Lung (tissue), 12 donors: ENCODE data around the gene PTPRN2. TPM values are rescaled to one million over a fixed set of nuclear protein-coding genes. Genes with fewer than 3 reads are reported as not detected.

Experiments
- ATAC-seq: fragments of 200-7000 bp; cut with Tn5 transposase; one replicate; pipeline ENCODE4 v1.9.1; 2020; ENCODE audit warnings: moderate number of reproducible peaks; ENCODE audit not compliant: insufficient read depth, low FRiP score
- DNase-seq, 3 donors: peaks; one replicate each; pipeline ENCODE4 v3.0.0-alpha.2; 2013 to 2017
- H3K27ac ChIP-seq, 2 donors: one replicate each; pipeline ENCODE4 v1.5.1; 2013; ENCODE audit warnings: mild to moderate bottlenecking in 2 of 2, moderate library complexity in 2 of 2, control low read depth in 1 of 2, inconsistent platforms in 1 of 2, low read depth in 1 of 2, low read length in 1 of 2
- H3K27me3 ChIP-seq, 3 donors: one replicate each; pipeline ENCODE4 v1.5.1; 2013; ENCODE audit warnings: low read length in 2 of 3; ENCODE audit not compliant: control insufficient read depth in 3 of 3, insufficient read depth in 3 of 3
- H3K36me3 ChIP-seq, 4 donors: one replicate each; pipeline ENCODE4 v1.5.1; 2013; ENCODE audit warnings: low read length in 4 of 4, mild to moderate bottlenecking in 1 of 4, moderate library complexity in 1 of 4; ENCODE audit not compliant: control insufficient read depth in 4 of 4, insufficient read depth in 4 of 4
- H3K4me1 ChIP-seq, 5 donors: one replicate each; pipeline ENCODE4 v1.5.1; 2013; ENCODE audit warnings: low read length in 5 of 5, mild to moderate bottlenecking in 2 of 5, moderate library complexity in 1 of 5; ENCODE audit not compliant: control insufficient read depth in 5 of 5, insufficient read depth in 5 of 5
- H3K4me3 ChIP-seq: one replicate; pipeline ENCODE4 v1.5.1; 2013; ENCODE audit warnings: mild to moderate bottlenecking, control low read depth, moderate library complexity
- H3K9ac ChIP-seq, 2 donors: one replicate each; pipeline ENCODE4 v1.5.1; 2013; ENCODE audit warnings: low read length in 2 of 2, control low read depth in 1 of 2; ENCODE audit not compliant: insufficient read depth in 1 of 2
- H3K9me3 ChIP-seq, 4 donors: one replicate each; pipeline ENCODE4 v1.5.1; 2013; ENCODE audit warnings: low read length in 3 of 4, mild to moderate bottlenecking in 1 of 4, moderate library complexity in 1 of 4; ENCODE audit not compliant: control insufficient read depth in 4 of 4, insufficient read depth in 3 of 4
- CTCF ChIP-seq: IDR thresholded peaks from 2 replicates; pipeline ENCODE4 v1.5.1; 2012; ENCODE audit warnings: mild to moderate bottlenecking; ENCODE audit errors: control extremely low read depth, extremely low read depth
- WGBS, 2 donors: extraction: QIAGEN DNeasy Blood & Tissue Kit; methylation state at CpG; one replicate each; pipeline ENCODE4 v1.1.7; 2013; 5-methylcytosine and 5-hydroxymethylcytosine counted together
- polyA plus RNA-seq, 2 donors: library from polyadenylated mRNA; stranded (reverse); fragments of 200-250 nt; gene quantifications; one replicate each; pipeline ENCODE4 v1.2.1, GENCODE V29; 2013
- total RNA-seq, 2 donors: library from RNA; depleted of rRNA in 1 of 2; stranded (reverse); fragments of >200 nt in 1 of 2; gene quantifications; one replicate each; pipeline ENCODE4 v1.2.1, GENCODE V29; 2014 to 2021
- donor health status: control.
- donor health status: control.
- donor health status: Bipolar disorder and iron deficiency.
- donor health status: healthy.
- donor health status: DM: yes; HTN: yes; CAD: no.

The PTPRN2 gene
- total and polyA plus RNA-seq, 4 donors: 2.1 to 7.4 (median 4.4) TPM

- H3K9me3 ChIP-seq: no peaks in the 10 kb centered on the region
- H3K27me3 ChIP-seq: peaks cover 0 to 9% (median 2%) of the 10 kb centered on the region in 3 donors
- TF ChIP-seq CTCF: no peak
- H3K4me3 ChIP-seq: no peak overlapping the region
- no peak overlapping the region for H3K27ac ChIP-seq
- H3K4me1 ChIP-seq: peaks cover 0 to 20% (median 0%) of the 10 kb centered on the region in 5 donors
- DNase-seq (peak in 1 of 3 donors; percentile 39), ATAC-seq (no peak)
- WGBS, 2 donors: 74 to 88% methylated on average over 8 of the region's 8 CpGs
- H3K36me3 ChIP-seq: no peaks in the 10 kb centered on the region
- no peak overlapping the region for H3K9ac ChIP-seq
Observed at GRCh38 chr7:157739031-157739430, 848.6 kb downstream of the PTPRN2 start.

- H3K27me3 ChIP-seq: peaks cover 0 to 9% (median 2%) of the 10 kb centered on the region in 3 donors
- WGBS, 2 donors: 13 to 15% methylated on average over 11 of the region's 11 CpGs
- H3K36me3 ChIP-seq: no peaks in the 10 kb centered on the region
- peaks cover 0 to 20% (median 0%) of the 10 kb centered on the region in 5 donors for H3K4me1 ChIP-seq
- no peak overlapping the region for H3K4me3 ChIP-seq
- no peak overlapping the region for H3K9ac ChIP-seq
- H3K27ac ChIP-seq: no peak overlapping the region
- ATAC-seq: no peak
- no peaks in the 10 kb centered on the region for H3K9me3 ChIP-seq
- TF ChIP-seq CTCF: no peak
- DNase-seq: peak; percentile 75 to 82 (median 80)
Observed at GRCh38 chr7:157738066-157738460, 849.6 kb downstream of the PTPRN2 start.

GRCh38 chr7:157737151-157738065 lies 850.2 kb downstream of the PTPRN2 start:
- TF ChIP-seq CTCF: no peak
- H3K27me3 ChIP-seq: peaks cover 0 to 9% (median 2%) of the 10 kb centered on the region in 3 donors
- H3K9me3 ChIP-seq: no peaks in the 10 kb centered on the region
- ATAC-seq (no peak), DNase-seq (no peak)
- peaks cover 0 to 20% (median 0%) of the 10 kb centered on the region in 5 donors for H3K4me1 ChIP-seq
- H3K36me3 ChIP-seq: no peaks in the 10 kb centered on the region
- H3K9ac ChIP-seq: no peak overlapping the region
- WGBS, 2 donors: 80 to 84% methylated on average over 36 of the region's 36 CpGs
- no peak overlapping the region for H3K27ac ChIP-seq
- H3K4me3 ChIP-seq: no peak overlapping the region
